Skeletal muscle tissue (tissue), 4 donors: ENCODE results near the gene MALL. TPM values are rescaled to one million over a fixed set of nuclear protein-coding genes. Genes with fewer than 3 reads are reported as not detected.

ENCODE experiments used
- H3K27ac ChIP-seq: one replicate; pipeline ENCODE4 v1.7.0; 2013; ENCODE audit warnings: mild to moderate bottlenecking, low read depth, low read length, inconsistent platforms
- H3K27me3 ChIP-seq, 3 donors: one replicate each; pipeline ENCODE4 v1.7.0; 2013; ENCODE audit warnings: low read length in 3 of 3; ENCODE audit not compliant: control insufficient read depth in 3 of 3, insufficient read depth in 3 of 3
- H3K36me3 ChIP-seq, 3 donors: one replicate each; pipeline ENCODE4 v1.7.0; 2013; ENCODE audit warnings: low read length in 3 of 3; ENCODE audit not compliant: control insufficient read depth in 3 of 3, insufficient read depth in 3 of 3
- H3K4me1 ChIP-seq, 3 donors: one replicate each; pipeline ENCODE4 v1.7.0; 2013; ENCODE audit warnings: low read length in 3 of 3, mild to moderate bottlenecking in 3 of 3; ENCODE audit not compliant: control insufficient read depth in 3 of 3, insufficient read depth in 3 of 3
- H3K4me3 ChIP-seq, 3 donors: one replicate each; pipeline ENCODE4 v1.7.0; 2013; ENCODE audit warnings: low read length in 3 of 3
- H3K9ac ChIP-seq, 3 donors: one replicate each; pipeline ENCODE4 v1.7.0; 2013; ENCODE audit warnings: low read length in 3 of 3, mild to moderate bottlenecking in 3 of 3, moderate library complexity in 2 of 3, low read depth in 1 of 3
- H3K9me3 ChIP-seq, 3 donors: one replicate each; pipeline ENCODE4 v1.7.0; 2013; ENCODE audit warnings: low read length in 3 of 3; ENCODE audit not compliant: control insufficient read depth in 3 of 3
- total RNA-seq: library from RNA; depleted of rRNA; stranded (reverse); fragments of >200 nt; gene quantifications from one replicate; pipeline ENCODE4 v1.2.3, GENCODE V29; 2014
- donor health status: Osteomylitis.

Gene MALL
- total RNA-seq, 1 donor from 2014 or later = 8.9 TPM

DNA sequence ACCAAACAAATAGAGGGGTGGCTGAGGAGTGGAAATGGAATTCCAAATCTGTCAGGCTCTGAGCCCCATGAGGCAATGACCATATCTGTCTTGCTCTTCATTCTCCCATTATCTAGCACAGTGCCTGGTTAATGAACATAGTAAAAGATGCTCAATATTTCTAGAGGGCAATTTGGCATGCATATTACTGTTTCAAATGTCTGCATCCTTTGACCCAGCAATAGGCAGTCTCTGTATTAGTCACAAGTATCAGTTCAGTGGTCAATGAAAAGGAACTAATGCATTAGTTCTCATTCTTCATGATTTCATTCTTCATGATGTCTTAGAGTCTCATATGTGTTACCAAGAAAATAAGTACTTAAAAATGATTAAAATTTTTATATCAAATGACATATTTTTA is 28.4 kb upstream of the MALL start:
- no peaks in the 10 kb centered on the region for H3K27me3 ChIP-seq
- H3K36me3 ChIP-seq = peaks cover 33 to 54% (median 42%) of the 10 kb centered on the region in 3 donors

DNA sequence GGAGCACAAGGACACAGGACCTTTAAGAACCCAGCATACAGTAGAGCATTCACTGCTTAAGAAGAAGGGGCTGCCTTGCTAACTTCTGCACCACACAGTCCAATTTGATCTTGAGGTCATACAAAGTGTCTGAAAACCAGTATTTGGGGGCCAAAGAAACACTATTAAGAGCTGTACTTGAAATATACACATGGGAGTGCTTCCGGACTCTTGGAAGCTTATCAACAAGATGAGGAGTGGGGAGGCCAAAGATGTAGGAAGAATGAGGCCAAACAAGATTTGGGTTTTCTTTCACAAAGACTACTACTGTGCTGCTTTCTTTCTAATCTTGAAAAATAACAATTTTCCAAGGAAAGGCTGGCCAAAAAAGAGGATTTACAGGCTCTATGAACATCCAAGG is 24.8 kb upstream of the MALL start:
- H3K9ac ChIP-seq = no peak overlapping the region
- H3K4me3 ChIP-seq = no peak overlapping the region
- peaks cover 36 to 39% (median 38%) of the 10 kb centered on the region in 3 donors for H3K36me3 ChIP-seq
- no peaks in the 10 kb centered on the region for H3K9me3 ChIP-seq
- H3K27me3 ChIP-seq = no peaks in the 10 kb centered on the region
- H3K27ac ChIP-seq = no peak overlapping the region
- H3K4me1 ChIP-seq = peaks cover 0 to 3% (median 0%) of the 10 kb centered on the region in 3 donors

More for the DNA sequence above, 28.4 kb upstream of the MALL start:
- H3K4me3 ChIP-seq = no peak overlapping the region
- H3K9me3 ChIP-seq = no peaks in the 10 kb centered on the region
- peaks cover 0 to 3% (median 0%) of the 10 kb centered on the region in 3 donors for H3K4me1 ChIP-seq
- no peak overlapping the region for H3K27ac ChIP-seq
- no peak overlapping the region for H3K9ac ChIP-seq

DNA sequence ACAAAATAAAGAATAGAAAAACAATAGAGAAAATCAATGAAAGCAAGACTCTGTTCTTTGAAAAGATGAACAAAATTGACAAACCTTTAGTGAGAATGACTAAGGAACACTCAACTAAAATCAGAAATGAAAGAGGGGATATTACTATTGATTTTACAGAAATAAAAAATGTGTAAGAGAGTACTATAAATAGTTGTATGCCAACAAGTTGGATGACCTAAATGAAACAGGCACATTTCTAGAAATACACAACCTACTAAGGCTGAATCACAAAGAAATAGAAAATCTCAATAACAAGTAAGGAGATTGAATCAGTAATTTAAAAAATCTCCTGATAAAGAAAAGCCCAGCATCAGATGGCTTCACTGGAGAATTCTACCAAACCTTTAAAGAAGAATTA is 18.4 kb upstream of the MALL start:
- Histone ChIP-seq H3K9me3 (no peaks in the 10 kb centered on the region), H3K27ac (no peak overlapping the region), H3K4me3 (no peak overlapping the region), H3K36me3 (peaks cover 27 to 36% (median 34%) of the 10 kb centered on the region in 3 donors), H3K27me3 (no peaks in the 10 kb centered on the region), H3K9ac (no peak overlapping the region), H3K4me1 (no peaks in the 10 kb centered on the region)

DNA sequence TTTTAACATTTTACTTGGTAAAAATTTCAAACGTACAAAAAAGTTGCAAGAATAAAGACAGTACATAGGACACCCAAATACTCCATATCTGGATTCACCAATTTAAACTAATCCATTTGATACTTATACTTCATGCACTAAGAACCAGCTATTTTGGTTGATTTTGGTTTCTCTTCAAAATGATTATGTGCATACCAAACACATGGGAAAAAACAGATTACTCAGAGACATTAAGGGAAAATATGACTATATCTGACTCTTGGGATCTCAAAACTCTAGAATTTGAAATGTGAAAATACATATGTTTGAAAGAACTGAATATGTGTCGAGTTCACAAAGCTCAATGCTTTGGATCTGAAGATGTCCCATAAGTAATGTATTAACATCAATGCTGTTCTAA is 15.5 kb upstream of the MALL start:
- Histone ChIP-seq H3K9ac (no peak overlapping the region), H3K27me3 (no peaks in the 10 kb centered on the region), H3K4me3 (no peak overlapping the region), H3K36me3 (peaks cover 47 to 55% (median 54%) of the 10 kb centered on the region in 3 donors), H3K4me1 (peaks cover 0 to under 1% (median 0%) of the 10 kb centered on the region in 3 donors), H3K27ac (no peak overlapping the region), H3K9me3 (no peaks in the 10 kb centered on the region)

DNA sequence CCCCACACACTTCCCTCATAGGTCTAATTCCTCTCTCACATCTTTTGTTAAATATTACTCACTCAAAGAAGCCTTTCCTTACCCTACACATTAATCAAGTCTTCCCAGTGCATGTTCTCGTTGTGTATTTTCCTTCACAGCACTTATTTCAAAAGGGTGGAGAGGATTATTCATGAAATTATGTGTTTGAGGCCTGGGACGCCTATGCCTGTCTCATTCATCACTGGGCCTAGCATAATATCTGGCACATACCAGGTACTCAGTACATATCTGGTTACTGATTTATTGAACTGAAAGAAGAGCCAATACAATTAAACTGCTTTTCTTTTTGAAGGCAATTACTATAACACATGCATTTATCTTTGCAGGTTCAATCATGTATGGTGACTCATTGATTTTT is 15.1 kb upstream of the MALL start:
- peaks cover 50 to 59% (median 54%) of the 10 kb centered on the region in 3 donors for H3K36me3 ChIP-seq
- H3K4me1 ChIP-seq = peaks cover 0 to 2% (median 0%) of the 10 kb centered on the region in 3 donors
- no peak overlapping the region for H3K4me3 ChIP-seq
- H3K9me3 ChIP-seq = no peaks in the 10 kb centered on the region
- no peak overlapping the region for H3K27ac ChIP-seq
- no peak overlapping the region for H3K9ac ChIP-seq
- no peaks in the 10 kb centered on the region for H3K27me3 ChIP-seq

DNA sequence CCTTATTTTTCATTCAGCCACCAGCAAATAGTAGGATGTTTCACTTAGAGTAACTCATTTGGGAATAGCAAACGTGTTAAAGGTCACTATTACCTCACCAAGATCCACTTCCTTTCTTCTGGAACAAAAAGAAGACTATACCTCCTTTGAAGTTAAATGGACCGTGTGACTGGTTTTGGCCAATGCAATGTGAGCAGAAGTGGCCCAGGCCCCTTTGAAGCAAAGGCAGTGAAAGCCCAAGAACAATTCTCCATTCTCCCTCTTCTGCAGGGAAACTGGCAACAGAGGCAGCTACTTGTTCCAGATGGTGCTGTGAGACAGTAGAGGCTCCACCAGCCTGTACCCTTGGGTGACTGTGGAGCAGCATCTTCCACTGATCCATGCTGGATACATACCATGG is 11.3 kb upstream of the MALL start:
- peaks cover 0 to 2% (median 0%) of the 10 kb centered on the region in 3 donors for H3K4me1 ChIP-seq
- peaks cover 50 to 80% (median 68%) of the 10 kb centered on the region in 3 donors for H3K36me3 ChIP-seq
- no peak overlapping the region for H3K4me3 ChIP-seq
- H3K27ac ChIP-seq = no peak overlapping the region
- H3K9me3 ChIP-seq = no peaks in the 10 kb centered on the region
- no peaks in the 10 kb centered on the region for H3K27me3 ChIP-seq
- no peak overlapping the region for H3K9ac ChIP-seq

DNA sequence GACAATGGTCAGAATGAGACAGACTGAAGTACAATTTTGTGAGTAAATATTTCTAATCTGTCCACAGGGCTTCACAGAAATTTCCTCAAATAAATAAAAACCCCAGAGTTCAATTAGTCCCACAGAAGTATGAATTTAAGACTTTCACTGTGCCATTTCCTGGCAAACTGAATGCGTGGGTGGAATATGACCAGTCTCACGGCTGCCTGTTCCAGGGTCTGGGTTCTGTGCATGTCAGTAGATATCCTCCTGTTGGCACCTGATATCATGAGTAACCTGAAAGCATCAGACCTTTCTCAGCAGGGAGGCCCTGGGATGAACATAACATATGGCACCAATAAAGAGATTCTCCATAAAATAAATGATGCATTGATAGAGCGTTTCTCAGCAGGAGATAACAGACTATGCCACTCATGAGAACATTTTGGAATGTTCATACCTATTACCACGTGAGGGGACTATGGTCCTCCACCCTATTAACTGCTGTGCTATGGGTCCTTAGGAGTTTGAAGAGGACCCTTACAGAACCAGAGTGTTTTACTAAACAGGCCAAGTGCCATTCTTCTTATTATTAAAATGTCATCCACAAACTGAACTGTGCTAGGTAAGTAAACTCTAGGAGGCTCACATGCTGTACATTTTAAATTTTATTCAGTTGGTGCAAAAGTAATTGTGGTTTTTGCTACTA is 10.6 kb upstream of the MALL start:
- Histone ChIP-seq H3K9me3 (no peaks in the 10 kb centered on the region), H3K27me3 (no peaks in the 10 kb centered on the region), H3K36me3 (peaks cover 45 to 73% (median 64%) of the 10 kb centered on the region in 3 donors), H3K4me1 (peaks cover 0 to 2% (median 0%) of the 10 kb centered on the region in 3 donors), H3K4me3 (no peak overlapping the region), H3K27ac (no peak overlapping the region), H3K9ac (no peak overlapping the region)

DNA sequence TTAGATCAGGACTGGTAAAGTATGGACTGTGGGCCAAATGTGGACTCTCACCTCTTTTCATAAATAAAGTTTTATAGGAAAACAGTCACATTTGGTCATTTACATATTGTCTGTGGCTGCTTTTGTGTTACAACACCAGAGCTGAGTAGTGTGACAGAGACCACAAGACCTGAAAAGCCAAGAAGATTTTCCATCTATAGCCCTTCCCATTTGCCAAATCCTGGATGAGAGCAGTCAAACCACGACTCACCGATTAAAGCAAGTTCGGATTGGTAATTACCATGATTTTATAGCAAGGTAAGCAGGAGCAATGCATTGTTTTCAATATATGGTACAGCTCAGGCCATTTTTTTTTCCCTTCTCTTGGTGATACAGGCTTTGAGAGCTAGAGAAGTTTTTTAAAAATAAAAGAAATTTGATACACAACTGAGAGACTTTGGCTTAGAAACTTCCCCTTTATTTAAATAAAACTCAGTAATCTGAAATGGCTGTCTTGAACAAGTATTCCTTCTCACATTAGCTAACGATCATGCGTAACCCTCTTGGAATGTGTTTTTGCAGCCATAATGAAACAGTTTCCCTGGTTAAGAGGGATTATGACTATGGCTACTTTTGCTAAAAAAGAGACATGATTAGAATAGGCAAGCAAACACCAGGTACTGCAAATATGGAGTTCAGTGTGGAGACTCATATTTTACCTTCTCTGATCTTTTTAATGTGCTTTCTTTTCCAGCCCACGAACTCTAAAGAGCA is 9.5 kb upstream of the MALL start:
- Histone ChIP-seq H3K27me3 (no peaks in the 10 kb centered on the region), H3K9me3 (no peaks in the 10 kb centered on the region), H3K4me1 (peaks cover 0 to 3% (median 2%) of the 10 kb centered on the region in 3 donors), H3K36me3 (peaks cover 36 to 63% (median 54%) of the 10 kb centered on the region in 3 donors), H3K27ac (no peak overlapping the region), H3K4me3 (no peak overlapping the region), H3K9ac (no peak overlapping the region)

DNA sequence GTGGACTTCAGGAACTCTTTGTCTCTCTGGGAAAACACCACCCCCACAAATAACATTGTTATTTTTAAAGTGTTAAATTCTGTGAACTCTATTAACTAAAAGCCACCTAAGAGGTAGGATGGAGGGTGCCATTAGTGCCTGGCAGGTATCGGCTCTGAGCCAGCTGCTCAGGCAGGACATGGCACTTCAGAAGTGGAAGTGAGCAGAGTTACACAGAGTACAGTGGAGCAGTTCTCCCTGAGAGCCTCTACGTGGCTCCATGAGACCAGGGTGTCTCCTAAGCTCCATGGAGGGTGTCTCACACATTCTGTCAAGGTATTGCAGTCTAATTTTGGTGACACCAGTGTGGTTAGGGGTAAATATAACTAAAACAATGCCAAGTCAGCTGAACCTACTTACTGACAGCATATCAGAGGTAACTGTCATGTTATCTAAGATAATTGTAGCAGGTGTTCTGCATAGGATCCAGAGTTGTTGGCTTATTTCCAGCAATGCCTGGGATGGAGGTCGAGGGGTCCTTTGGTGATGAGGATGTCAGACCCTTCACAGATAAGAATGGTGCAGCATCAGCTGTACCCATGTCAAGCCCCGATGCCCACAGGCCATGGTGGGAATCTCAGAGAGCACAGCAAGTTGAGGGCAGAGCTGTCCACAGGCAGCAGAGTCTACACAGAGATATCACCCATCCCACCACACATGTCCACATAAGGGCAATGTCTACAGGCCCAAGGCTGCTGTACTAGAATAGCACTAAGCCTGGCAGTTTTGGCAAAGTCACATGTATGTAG is 8.6 kb upstream of the MALL start:
- H3K9me3 ChIP-seq = no peaks in the 10 kb centered on the region
- no peak overlapping the region for H3K9ac ChIP-seq
- peaks cover 0 to 3% (median 2%) of the 10 kb centered on the region in 3 donors for H3K4me1 ChIP-seq
- H3K36me3 ChIP-seq = peaks cover 30 to 56% (median 49%) of the 10 kb centered on the region in 3 donors
- no peaks in the 10 kb centered on the region for H3K27me3 ChIP-seq
- no peak overlapping the region for H3K27ac ChIP-seq
- H3K4me3 ChIP-seq = no peak overlapping the region
